ENCODE data around the gene MDGA2. TPM values are rescaled to one million over a fixed set of nuclear protein-coding genes. Genes with fewer than 3 reads are reported as not detected.

The MDGA2 gene
- total and polyA plus RNA-seq, 7 experiments from 2014 or later: not detected

- no peak overlapping the region for H3K4me3 Mint-ChIP-seq
- no peaks in the 10 kb centered on the region for H3K4me1 Mint-ChIP-seq
- CTCF ChIA-PET: no interaction called here
These were observed 16.4 kb upstream of the MDGA2 start for GRCh38 chr14:47691829-47692228.

GRCh38 chr14:47678993-47679392, 3.6 kb upstream of the MDGA2 start:
- Mint-ChIP-seq H3K9me3 (peaks cover 0 to 13% (median 2%) of the 10 kb centered on the region in 11 donors), H3K27me3 (peaks cover 19 to 34% (median 25%) of the 10 kb centered on the region in 5 donors), H3K36me3 (peaks cover 0 to 4% (median 0%) of the 10 kb centered on the region in 5 donors), H3K27ac (no peak overlapping the region), H3K4me3 (no peak overlapping the region), H3K4me1 (peaks cover 0 to 5% (median 3%) of the 10 kb centered on the region in 7 donors)
- H3K27ac ChIP-seq (ENCODE audit: low read depth, low read length): no peak overlapping the region
- no peak overlapping the region for H3K4me3 ChIP-seq (ENCODE audit: low read length)
- no peak for DNase-seq
- no peaks in the 10 kb centered on the region for H3K36me3 ChIP-seq (ENCODE audit: control insufficient read depth in 2 of 3, insufficient read depth in 3 of 3, low read length in 3 of 3)
- ChIA-PET CTCF (no interaction called here), POLR2A (no interaction called here)
- no peaks in the 10 kb centered on the region for H3K4me1 ChIP-seq (ENCODE audit: control insufficient read depth in 2 of 2, insufficient read depth in 2 of 2, low read length in 2 of 2)
- intact Hi-C loops (cut with micrococcal nuclease): no loop called here
- H3K27me3 ChIP-seq (ENCODE audit: control insufficient read depth in 2 of 2, insufficient read depth in 2 of 2, low read length in 2 of 2): no peaks in the 10 kb centered on the region
- H3K9me3 ChIP-seq (ENCODE audit: control insufficient read depth in 2 of 3, low read length in 3 of 3): no peaks in the 10 kb centered on the region
- no peak for ATAC-seq

More at GRCh38 chr14:47691829-47692228, 16.4 kb upstream of the MDGA2 start:
- Histone ChIP-seq H3K27me3 (ENCODE audit: control insufficient read depth in 2 of 2, insufficient read depth in 2 of 2, low read length in 2 of 2) (no peaks in the 10 kb centered on the region), H3K36me3 (ENCODE audit: control insufficient read depth in 2 of 3, insufficient read depth in 3 of 3, low read length in 3 of 3) (no peaks in the 10 kb centered on the region), H3K4me3 (ENCODE audit: low read length) (no peak overlapping the region), H3K27ac (ENCODE audit: low read depth, low read length) (no peak overlapping the region), H3K4me1 (ENCODE audit: control insufficient read depth in 2 of 2, insufficient read depth in 2 of 2, low read length in 2 of 2) (no peaks in the 10 kb centered on the region), H3K9me3 (ENCODE audit: control insufficient read depth in 2 of 3, low read length in 3 of 3) (no peaks in the 10 kb centered on the region)
- POLR2A ChIA-PET: no interaction called here
- Mint-ChIP-seq H3K27me3 (no peaks in the 10 kb centered on the region), H3K9me3 (peaks cover 0 to 13% (median 11%) of the 10 kb centered on the region in 11 donors), H3K27ac (peak overlapping the region in 1 of 9 donors; percentile 31), H3K36me3 (no peaks in the 10 kb centered on the region)
- intact Hi-C loops (cut with micrococcal nuclease): no loop called here
- ATAC-seq (no peak), DNase-seq (no peak)

GRCh38 chr14:47678157-47678556, 2.8 kb upstream of the MDGA2 start:
- ATAC-seq: no peak
- H3K4me1 ChIP-seq (ENCODE audit: control insufficient read depth in 2 of 2, insufficient read depth in 2 of 2, low read length in 2 of 2): no peaks in the 10 kb centered on the region
- H3K4me3 Mint-ChIP-seq: no peak overlapping the region

GRCh38 chr14:47676315-47676617, 861 bp upstream of the MDGA2 start:
- Histone ChIP-seq H3K9me3 (ENCODE audit: control insufficient read depth in 2 of 3, low read length in 3 of 3) (no peaks in the 10 kb centered on the region), H3K4me1 (ENCODE audit: control insufficient read depth in 2 of 2, insufficient read depth in 2 of 2, low read length in 2 of 2) (no peaks in the 10 kb centered on the region), H3K27me3 (ENCODE audit: control insufficient read depth in 2 of 2, insufficient read depth in 2 of 2, low read length in 2 of 2) (no peaks in the 10 kb centered on the region), H3K4me3 (ENCODE audit: low read length) (no peak overlapping the region), H3K27ac (ENCODE audit: low read depth, low read length) (no peak overlapping the region), H3K36me3 (ENCODE audit: control insufficient read depth in 2 of 3, insufficient read depth in 3 of 3, low read length in 3 of 3) (no peaks in the 10 kb centered on the region)
- POLR2A ChIA-PET: no interaction called here
- intact Hi-C loops (cut with micrococcal nuclease): no loop called here
- Mint-ChIP-seq H3K9me3 (peaks cover 0 to 11% (median 1%) of the 10 kb centered on the region in 11 donors), H3K27ac (no peak overlapping the region), H3K4me3 (peak overlapping the region in 3 of 10 donors; percentile 52 to 63 (median 59)), H3K27me3 (peaks cover 34 to 52% (median 40%) of the 10 kb centered on the region in 5 donors), H3K36me3 (peaks cover 0 to 4% (median 0%) of the 10 kb centered on the region in 5 donors), H3K4me1 (peaks cover 0 to 6% (median 4%) of the 10 kb centered on the region in 7 donors)
- DNase-seq: no peak
- no peak for ATAC-seq
- CTCF ChIA-PET: no interaction called here

More at GRCh38 chr14:47678157-47678556, 2.8 kb upstream of the MDGA2 start:
- Mint-ChIP-seq H3K4me1 (peaks cover 0 to 6% (median 4%) of the 10 kb centered on the region in 7 donors), H3K27ac (no peak overlapping the region), H3K36me3 (peaks cover 0 to 4% (median 0%) of the 10 kb centered on the region in 5 donors), H3K9me3 (peaks cover 0 to 13% (median 2%) of the 10 kb centered on the region in 11 donors), H3K27me3 (peaks cover 25 to 41% (median 29%) of the 10 kb centered on the region in 5 donors)
- no peak overlapping the region for H3K4me3 ChIP-seq (ENCODE audit: low read length)
- no peaks in the 10 kb centered on the region for H3K9me3 ChIP-seq (ENCODE audit: control insufficient read depth in 2 of 3, low read length in 3 of 3)
- H3K36me3 ChIP-seq (ENCODE audit: control insufficient read depth in 2 of 3, insufficient read depth in 3 of 3, low read length in 3 of 3): no peaks in the 10 kb centered on the region
- ChIA-PET CTCF (no interaction called here), POLR2A (no interaction called here)
- no peak overlapping the region for H3K27ac ChIP-seq (ENCODE audit: low read depth, low read length)
- intact Hi-C loops (cut with micrococcal nuclease): no loop called here
- no peaks in the 10 kb centered on the region for H3K27me3 ChIP-seq (ENCODE audit: control insufficient read depth in 2 of 2, insufficient read depth in 2 of 2, low read length in 2 of 2)
- DNase-seq: no peak

GRCh38 chr14:47674543-47675465, 601 bp downstream of the MDGA2 start:
- H3K27me3 ChIP-seq (ENCODE audit: control insufficient read depth in 2 of 2, insufficient read depth in 2 of 2, low read length in 2 of 2): no peaks in the 10 kb centered on the region
- no peak overlapping the region for H3K27ac Mint-ChIP-seq
- ATAC-seq (no peak), DNase-seq (no peak)
- H3K4me1 Mint-ChIP-seq: peaks cover 0 to 6% (median 4%) of the 10 kb centered on the region in 7 donors
- intact Hi-C loops (cut with micrococcal nuclease): no loop called here
- ChIA-PET POLR2A (no interaction called here), CTCF (no interaction called here)
- H3K4me3 Mint-ChIP-seq: peak overlapping the region in 2 of 10 donors; percentile 39 to 55
- no peak overlapping the region for H3K27ac ChIP-seq (ENCODE audit: low read depth, low read length)
- H3K9me3 ChIP-seq (ENCODE audit: control insufficient read depth in 2 of 3, low read length in 3 of 3): no peaks in the 10 kb centered on the region
- peaks cover 0 to 8% (median 0%) of the 10 kb centered on the region in 11 donors for H3K9me3 Mint-ChIP-seq
- H3K27me3 Mint-ChIP-seq: peaks cover 39 to 52% (median 40%) of the 10 kb centered on the region in 5 donors
- no peaks in the 10 kb centered on the region for H3K36me3 ChIP-seq (ENCODE audit: control insufficient read depth in 2 of 3, insufficient read depth in 3 of 3, low read length in 3 of 3)
- peaks cover 0 to 4% (median 0%) of the 10 kb centered on the region in 5 donors for H3K36me3 Mint-ChIP-seq
- H3K4me3 ChIP-seq (ENCODE audit: low read length): no peak overlapping the region
- H3K4me1 ChIP-seq (ENCODE audit: control insufficient read depth in 2 of 2, insufficient read depth in 2 of 2, low read length in 2 of 2): no peaks in the 10 kb centered on the region

- H3K4me3 ChIP-seq (ENCODE audit: low read length): no peak overlapping the region
- no peaks in the 10 kb centered on the region for H3K36me3 ChIP-seq (ENCODE audit: control insufficient read depth in 2 of 3, insufficient read depth in 3 of 3, low read length in 3 of 3)
- DNase-seq: no peak
- Mint-ChIP-seq H3K36me3 (peaks cover 0 to 4% (median 0%) of the 10 kb centered on the region in 5 donors), H3K4me3 (peak overlapping the region in 1 of 10 donors; percentile 55), H3K9me3 (peaks cover 0 to 5% (median 0%) of the 10 kb centered on the region in 11 donors), H3K4me1 (peaks cover 0 to 6% (median 4%) of the 10 kb centered on the region in 7 donors), H3K27ac (no peak overlapping the region), H3K27me3 (peaks cover 39 to 52% (median 40%) of the 10 kb centered on the region in 5 donors)
- ChIA-PET CTCF (no interaction called here), POLR2A (no interaction called here)
- H3K27me3 ChIP-seq (ENCODE audit: control insufficient read depth in 2 of 2, insufficient read depth in 2 of 2, low read length in 2 of 2): no peaks in the 10 kb centered on the region
- intact Hi-C loops (cut with micrococcal nuclease): no loop called here
- H3K27ac ChIP-seq (ENCODE audit: low read depth, low read length): no peak overlapping the region
- H3K4me1 ChIP-seq (ENCODE audit: control insufficient read depth in 2 of 2, insufficient read depth in 2 of 2, low read length in 2 of 2): no peaks in the 10 kb centered on the region
- H3K9me3 ChIP-seq (ENCODE audit: control insufficient read depth in 2 of 3, low read length in 3 of 3): no peaks in the 10 kb centered on the region
- no peak for ATAC-seq
These were observed 1.3 kb downstream of the MDGA2 start for GRCh38 chr14:47674148-47674542.
